ENCODE measurements around the gene PPIH.

DNA sequence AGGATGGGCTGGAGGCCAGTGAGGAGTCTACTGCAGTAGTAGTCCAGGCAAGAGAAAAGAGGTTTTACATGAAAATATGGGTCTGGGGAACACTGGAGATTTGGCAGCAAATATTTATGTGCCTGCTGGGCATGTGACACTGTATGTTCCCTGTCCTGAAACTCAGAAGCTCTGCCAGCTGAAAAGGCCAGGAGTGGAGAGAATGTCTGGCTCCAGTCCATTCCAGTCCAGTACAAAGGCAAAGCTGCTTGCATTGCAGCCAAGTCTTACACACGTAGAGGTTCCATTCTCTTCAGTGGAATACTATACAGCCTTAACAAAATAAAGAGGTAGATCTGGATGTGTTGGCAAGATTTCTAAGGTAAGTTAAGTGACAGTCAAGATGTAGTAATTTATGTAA lies 16.5 kb downstream of the PPIH start:
- TF ChIP-seq EZH2 (IDR thresholded peaks at IDR 0.05; ENCODE audit: borderline replicate concordance, low read length): no peak
- TF ChIP-seq, protein P1, sequence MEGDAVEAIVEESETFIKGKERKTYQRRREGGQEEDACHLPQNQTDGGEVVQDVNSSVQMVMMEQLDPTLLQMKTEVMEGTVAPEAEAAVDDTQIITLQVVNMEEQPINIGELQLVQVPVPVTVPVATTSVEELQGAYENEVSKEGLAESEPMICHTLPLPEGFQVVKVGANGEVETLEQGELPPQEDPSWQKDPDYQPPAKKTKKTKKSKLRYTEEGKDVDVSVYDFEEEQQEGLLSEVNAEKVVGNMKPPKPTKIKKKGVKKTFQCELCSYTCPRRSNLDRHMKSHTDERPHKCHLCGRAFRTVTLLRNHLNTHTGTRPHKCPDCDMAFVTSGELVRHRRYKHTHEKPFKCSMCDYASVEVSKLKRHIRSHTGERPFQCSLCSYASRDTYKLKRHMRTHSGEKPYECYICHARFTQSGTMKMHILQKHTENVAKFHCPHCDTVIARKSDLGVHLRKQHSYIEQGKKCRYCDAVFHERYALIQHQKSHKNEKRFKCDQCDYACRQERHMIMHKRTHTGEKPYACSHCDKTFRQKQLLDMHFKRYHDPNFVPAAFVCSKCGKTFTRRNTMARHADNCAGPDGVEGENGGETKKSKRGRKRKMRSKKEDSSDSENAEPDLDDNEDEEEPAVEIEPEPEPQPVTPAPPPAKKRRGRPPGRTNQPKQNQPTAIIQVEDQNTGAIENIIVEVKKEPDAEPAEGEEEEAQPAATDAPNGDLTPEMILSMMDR (conservative IDR thresholded peaks at IDR 0.05 in 1 of 2, IDR thresholded peaks at IDR 0.05 in 1 of 2; ENCODE audit: extremely low read depth in 1 of 2, insufficient read depth in 1 of 2, low read depth in 1 of 2, low read length in 2 of 2): no peak
